NCI-H2029 (cell line): ENCODE data around the gene C17orf107.
"Not testable (repeated sequence)": the region's sequence is repeated elsewhere in the genome, so short reads cannot be mapped to it uniquely, and the experiment has no call there.

ENCODE experiments used
- DNase-seq: peaks from one replicate; lab custom pipeline; 2025; lab: John Stamatoyannopoulos, UW

The C17orf107 gene

DNA sequence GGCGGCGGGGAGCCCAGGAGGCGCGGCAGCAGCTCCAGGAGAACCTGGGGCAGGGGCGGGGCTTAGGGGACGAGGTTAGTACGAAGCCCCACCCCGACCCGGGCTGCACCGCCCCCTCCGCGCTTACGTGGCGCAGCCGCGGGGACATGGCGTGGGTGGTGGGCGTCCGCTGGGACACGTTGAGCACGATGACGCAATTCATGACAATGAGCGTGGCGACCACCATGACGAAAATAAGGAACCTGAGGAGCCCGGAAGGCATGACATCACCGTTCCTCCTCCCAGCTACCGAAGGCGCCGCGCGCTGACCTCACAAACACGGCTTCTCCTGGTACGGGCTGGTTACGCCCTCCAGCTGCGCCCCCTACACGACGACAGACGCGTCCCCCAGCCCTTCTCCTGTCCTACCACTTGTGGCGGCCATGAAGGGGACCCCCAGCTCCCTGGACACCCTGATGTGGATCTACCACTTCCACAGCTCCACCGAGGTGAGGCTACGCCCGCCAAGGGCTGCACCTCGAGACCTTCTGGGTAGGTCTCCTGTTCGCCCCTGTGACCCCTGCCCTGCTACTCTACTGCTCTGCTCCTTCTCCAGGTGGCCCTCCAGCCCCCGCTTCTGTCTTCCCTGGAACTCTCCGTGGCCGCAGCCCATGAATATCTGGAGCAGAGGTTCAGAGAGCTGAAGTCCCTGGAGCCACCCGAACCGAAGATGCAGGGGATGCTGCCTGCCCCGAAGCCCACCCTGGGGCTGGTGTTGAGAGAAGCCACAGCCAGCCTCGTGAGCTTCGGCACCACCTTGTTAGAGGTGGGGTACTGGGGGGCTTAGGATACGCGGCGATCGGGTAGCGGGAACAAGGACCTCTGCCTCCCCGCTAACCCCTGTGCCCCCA is at the start of gene C17orf107:
TSS of gene C17orf107 (plus strand) at position 196 of the 890 bp plus-strand sequence. CDS start at position 423, 227 bp downstream.
- peak; percentile 33 for DNase-seq

- no peak for DNase-seq
Observed at GRCh38 chr17:4850246-4850645, 49.1 kb upstream of the C17orf107 start.

GRCh38 chr17:4851084-4851483 is 48.3 kb upstream of the C17orf107 start:
- DNase-seq, result no peak

GRCh38 chr17:4852567-4853207 is 46.6 kb upstream of the C17orf107 start:
- no peak for DNase-seq

- DNase-seq, result no peak
Observed at GRCh38 chr17:4853208-4853671, 46.1 kb upstream of the C17orf107 start.

- DNase-seq, result no peak
Observed at GRCh38 chr17:4854111-4854681, 45.1 kb upstream of the C17orf107 start.

- no peak for DNase-seq
Observed at GRCh38 chr17:4856271-4856936, 42.9 kb upstream of the C17orf107 start.

GRCh38 chr17:4856937-4857314 is 42.4 kb upstream of the C17orf107 start:
- no peak for DNase-seq

GRCh38 chr17:4857347-4857746 is 42.0 kb upstream of the C17orf107 start:
- DNase-seq, result not testable (repeated sequence)

- peak; percentile 14 for DNase-seq
Observed at GRCh38 chr17:4858068-4858881, 41.1 kb upstream of the C17orf107 start.

GRCh38 chr17:4858882-4859260 is 40.5 kb upstream of the C17orf107 start:
- DNase-seq, result no peak

DNA sequence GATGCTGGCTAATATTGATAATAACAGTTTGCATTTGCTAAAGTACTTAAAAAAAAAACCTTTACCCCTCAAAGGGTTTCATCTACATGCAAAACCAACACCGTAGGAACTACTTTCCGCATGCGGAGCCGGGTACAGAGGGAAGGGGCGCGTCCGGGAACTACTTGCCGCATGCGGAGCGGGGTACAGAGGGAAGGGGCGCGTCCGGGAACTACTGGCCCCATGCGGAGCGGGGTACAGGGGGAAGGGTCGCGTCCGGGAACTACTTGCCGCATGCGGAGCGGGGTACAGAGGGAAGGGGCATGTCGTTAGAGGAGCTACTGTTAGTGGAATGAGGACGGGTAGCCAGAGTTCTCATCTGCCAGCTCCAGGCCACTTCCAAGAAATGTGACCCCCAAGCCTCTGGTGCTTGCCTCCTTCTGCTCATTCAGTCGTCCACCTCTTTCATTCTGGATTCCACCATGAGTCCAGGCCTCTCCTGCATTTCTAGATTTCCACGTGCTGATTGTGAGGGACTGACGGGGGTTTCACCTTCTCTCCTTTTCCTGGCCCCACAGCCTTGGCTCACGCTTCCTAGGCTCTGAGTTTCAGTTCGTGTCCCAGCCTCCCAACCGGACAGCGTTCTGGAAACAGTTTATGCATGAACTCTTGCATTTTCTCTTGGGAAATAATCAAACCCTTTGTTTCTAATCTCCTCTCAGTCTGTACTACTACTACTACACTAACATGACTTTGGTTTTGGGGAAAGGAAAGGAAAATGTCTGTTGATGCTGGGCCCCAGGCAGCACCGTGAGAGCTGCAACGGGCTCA is 39.3 kb upstream of the C17orf107 start:
- DNase-seq, result no peak

DNA sequence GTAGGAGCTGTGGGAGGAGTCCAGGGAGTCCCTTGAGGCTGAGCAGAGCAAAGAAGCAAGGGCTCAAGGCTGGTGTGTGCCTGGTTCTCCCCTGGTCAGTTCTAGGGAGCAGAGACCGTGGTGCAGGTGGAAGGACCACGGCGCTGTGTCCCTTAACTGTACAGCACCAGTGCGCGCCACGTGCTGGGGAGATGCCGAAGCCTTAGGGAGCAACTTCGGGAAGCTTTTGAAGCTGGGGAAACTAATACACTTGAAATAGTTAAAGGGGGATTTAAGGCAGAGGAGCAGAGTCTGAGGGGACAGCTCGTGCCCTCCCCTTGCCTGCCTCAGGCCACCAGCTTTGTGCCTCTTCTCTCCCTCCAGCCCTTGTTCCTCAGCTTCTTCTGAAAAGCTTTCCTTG is 38.7 kb upstream of the C17orf107 start:
- no peak for DNase-seq

DNA sequence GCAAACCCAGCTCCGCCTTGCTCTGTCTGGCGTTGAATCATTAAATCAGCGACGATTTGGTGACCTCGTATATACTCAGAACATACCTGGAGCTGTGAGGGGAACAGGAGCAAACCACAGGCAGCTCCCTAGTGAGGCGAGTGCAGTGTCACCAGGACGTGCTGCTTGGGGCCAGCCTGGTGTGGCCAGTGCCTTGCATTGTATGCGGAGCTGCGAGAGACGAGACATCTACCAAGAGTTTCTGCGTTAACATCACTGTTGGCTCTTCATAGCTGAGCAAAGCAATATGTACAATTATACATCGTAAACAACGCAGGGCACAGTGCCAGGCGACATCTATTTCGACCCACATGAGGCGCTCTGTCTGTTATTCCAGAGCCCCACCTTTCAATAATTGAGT is 38.3 kb upstream of the C17orf107 start:
- DNase-seq, result no peak

- DNase-seq, result no peak
Observed at GRCh38 chr17:4862720-4863119, 36.6 kb upstream of the C17orf107 start.

- no peak for DNase-seq
Observed at GRCh38 chr17:4863321-4863720, 36.0 kb upstream of the C17orf107 start.

DNA sequence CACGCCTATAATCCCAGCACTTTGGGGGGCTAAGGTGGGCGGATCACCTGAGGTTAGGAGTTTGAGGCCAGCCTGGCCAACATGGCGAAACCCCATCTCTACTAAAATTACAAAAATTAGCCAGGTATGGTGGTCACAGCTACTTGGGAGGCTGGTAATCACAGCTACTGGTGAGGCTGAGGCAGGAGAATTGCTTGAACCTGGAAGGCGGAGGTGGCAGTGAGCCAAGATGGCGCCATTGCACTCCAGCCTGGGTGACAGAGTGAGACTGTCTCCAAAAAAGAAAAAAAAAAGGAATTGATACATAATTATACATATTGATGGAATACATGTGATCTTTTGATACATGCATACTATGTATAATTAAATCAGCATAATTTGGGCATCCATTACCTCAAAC is 31.8 kb upstream of the C17orf107 start:
- DNase-seq, result not testable (repeated sequence)

- DNase-seq, result not testable (repeated sequence)
Observed at GRCh38 chr17:4869058-4869998, 30.0 kb upstream of the C17orf107 start.

- no peak for DNase-seq
Observed at GRCh38 chr17:4870855-4871254, 28.5 kb upstream of the C17orf107 start.
